Activated CD4-positive, alpha-beta T cell treated with anti-CD3 and anti-CD28 coated beads, Interleukin-2, amount 50 U/mL, for 24 hours (primary cell): ENCODE results near the gene CERS1.

ENCODE experiments used
- DNase-seq, 2 donors: peaks; one replicate each; pipeline ENCODE4 v3.0.0-alpha.2; 2020; ENCODE audit warnings: low read depth in 1 of 2, low spot score in 1 of 2

Gene CERS1

GRCh38 chr19:18871543-18871942 is 24.4 kb downstream of the CERS1 start:
- no peak for DNase-seq

- DNase-seq, result no peak
These were observed 25.3 kb downstream of the CERS1 start for GRCh38 chr19:18870531-18871172.

GRCh38 chr19:18869781-18870530 is 26.0 kb downstream of the CERS1 start:
- no peak for DNase-seq

- DNase-seq, result no peak
These were observed 26.8 kb downstream of the CERS1 start for GRCh38 chr19:18869023-18869618.

- DNase-seq, result no peak
These were observed 27.5 kb downstream of the CERS1 start for GRCh38 chr19:18868380-18869022.

- DNase-seq, result no peak
These were observed 28.2 kb downstream of the CERS1 start for GRCh38 chr19:18867751-18868150.

- no peak for DNase-seq
These were observed 28.8 kb downstream of the CERS1 start for GRCh38 chr19:18867199-18867598.

- no peak for DNase-seq
These were observed 29.2 kb downstream of the CERS1 start for GRCh38 chr19:18866800-18867123.

GRCh38 chr19:18865973-18866799 is 29.8 kb downstream of the CERS1 start:
- DNase-seq, result peak; percentile 21 to 29

- DNase-seq, result no peak
These were observed 30.6 kb downstream of the CERS1 start for GRCh38 chr19:18865106-18865972.

GRCh38 chr19:18863843-18864362 is 32.1 kb downstream of the CERS1 start:
- no peak for DNase-seq

- DNase-seq, result no peak
These were observed 32.7 kb downstream of the CERS1 start for GRCh38 chr19:18862976-18863842.

- DNase-seq, result no peak
These were observed 34.0 kb downstream of the CERS1 start for GRCh38 chr19:18861917-18862316.

GRCh38 chr19:18861235-18861634 is 34.7 kb downstream of the CERS1 start:
- DNase-seq, result no peak

GRCh38 chr19:18860725-18861124 is 35.2 kb downstream of the CERS1 start:
- DNase-seq, result no peak

GRCh38 chr19:18860302-18860700 is 35.7 kb downstream of the CERS1 start:
- DNase-seq, result no peak

GRCh38 chr19:18859676-18860301 is 36.2 kb downstream of the CERS1 start:
- no peak for DNase-seq

- DNase-seq, result no peak
These were observed 36.9 kb downstream of the CERS1 start for GRCh38 chr19:18858906-18859646.
